SK-N-SH (cell line): ENCODE results near the gene ACSL6. TPM values are rescaled to one million over a fixed set of nuclear protein-coding genes. Genes with fewer than 3 reads are reported as not detected.

Experiments used
- CTCF ChIA-PET: fragments of 300-600, 350-600 bp; formaldehyde crosslinking; extraction: SDS; loops from one replicate; lab custom pipeline; 2021; lab: Yijun Ruan, JAX
- POLR2A ChIA-PET: fragments of 350-600 bp; sonication (Branson Sonifier 250); formaldehyde crosslinking; extraction: SDS; loops from one replicate; lab custom pipeline; 2020; ENCODE audit warnings: antibody characterized with exemption, inconsistent platforms; lab: Yijun Ruan, JAX
- DNase-seq: peaks from one replicate; pipeline ENCODE4 v3.0.0; 2012
- H2AFZ ChIP-seq: fragments of 200-600 bp; sonication (generic); 2 replicates; pipeline ENCODE4 v1.8.1; 2016; ENCODE audit warnings: antibody characterized with exemption, mild to moderate bottlenecking, low read depth
- H3F3A ChIP-seq: fragments of 200-600 bp; sonication (generic); replicated peaks from 2 replicates; pipeline ENCODE3; 2016; ENCODE audit warnings: antibody characterized with exemption, mild to moderate bottlenecking; ENCODE audit not compliant: insufficient read depth
- H3K27ac ChIP-seq, 2 experiments: fragments of 200-500 bp in 1 of 2; fragments of 200-600 bp in 1 of 2; sonication (Bioruptor generic) in 1 of 2; sonication (generic), shearing (Covaris generic) in 1 of 2; 2 replicates each; pipeline versions ENCODE4 v1.5.1 to v1.6.1; 2014 to 2016; ENCODE audit warnings: low read depth in 2 of 2, inconsistent platforms in 1 of 2, low read length in 1 of 2, mild to moderate bottlenecking in 1 of 2, mixed read lengths in 1 of 2
- H3K27me3 ChIP-seq: fragments of 200-600 bp; sonication (generic), shearing (Covaris generic); 2 replicates; pipeline ENCODE4 v1.6.1; 2016; ENCODE audit warnings: mixed run types; ENCODE audit not compliant: insufficient read depth
- H3K36me3 ChIP-seq, 2 experiments: fragments of 200-500 bp in 1 of 2; fragments of 200-600 bp in 1 of 2; sonication (Bioruptor generic) in 1 of 2; sonication (generic) in 1 of 2; replicated peaks in 1 of 2; 2 replicates each; pipeline versions ENCODE3 to v1.5.1; 2014 to 2016; ENCODE audit warnings: low read length in 1 of 2, mild to moderate bottlenecking in 1 of 2; ENCODE audit not compliant: insufficient read depth in 2 of 2, control insufficient read depth in 1 of 2
- H3K4me1 ChIP-seq, 2 experiments: fragments of 200-500 bp in 1 of 2; fragments of 200-600 bp in 1 of 2; sonication (Bioruptor generic) in 1 of 2; sonication (generic), shearing (Covaris generic) in 1 of 2; 2 replicates each; pipeline versions ENCODE4 v1.5.1 to v1.6.1; 2014 to 2016; ENCODE audit warnings: low read depth in 1 of 2, low read length in 1 of 2, mixed run types in 1 of 2; ENCODE audit not compliant: insufficient read depth in 2 of 2, control insufficient read depth in 1 of 2
- H3K4me2 ChIP-seq: fragments of 200-600 bp; sonication (generic), shearing (Covaris generic); 2 replicates; pipeline ENCODE4 v1.6.1; 2017; ENCODE audit warnings: mixed run types
- H3K4me3 ChIP-seq, 2 experiments: fragments of 200-500 bp in 1 of 2; fragments of 200-600 bp in 1 of 2; sonication (Bioruptor generic) in 1 of 2; sonication (generic), shearing (Covaris generic) in 1 of 2; 2 replicates each; pipeline versions ENCODE4 v1.5.1 to v1.8.1; 2014 to 2016; ENCODE audit warnings: low read depth in 2 of 2, inconsistent platforms in 1 of 2, low read length in 1 of 2, mild to moderate bottlenecking in 1 of 2, mixed read lengths in 1 of 2, moderate library complexity in 1 of 2
- H3K79me2 ChIP-seq: fragments of 200-600 bp; sonication (generic); 2 replicates; pipeline ENCODE4 v1.8.1; 2017; ENCODE audit warnings: mild to moderate bottlenecking; ENCODE audit not compliant: insufficient read depth
- H3K9ac ChIP-seq: fragments of 200-600 bp; sonication (generic); 2 replicates; pipeline ENCODE4 v1.6.1; 2017; ENCODE audit warnings: mixed run types
- H3K9me2 ChIP-seq: fragments of 200-600 bp; sonication (generic); 2 replicates; pipeline ENCODE4 v1.6.1; 2017; ENCODE audit warnings: mixed run types
- H3K9me3 ChIP-seq: fragments of 200-600 bp; sonication (generic); 2 replicates; pipeline ENCODE4 v1.6.1; 2017; ENCODE audit warnings: mixed run types, mild to moderate bottlenecking, moderate library complexity
- H4K20me1 ChIP-seq: fragments of 200-600 bp; sonication (generic); 2 replicates; pipeline ENCODE4 v1.6.1; 2017; ENCODE audit warnings: mild to moderate bottlenecking, mixed run types; ENCODE audit not compliant: insufficient read depth
- CHD2 ChIP-seq: fragments of 150-350 bp; IDR thresholded peaks from 2 replicates; pipeline ENCODE4 v1.6.1; 2018; ENCODE audit warnings: low read length; ENCODE audit not compliant: partially characterized antibody
- CTCF ChIP-seq: fragments of 200-600 bp; sonication (generic); IDR thresholded peaks from 2 replicates; pipeline ENCODE4 v1.6.1; 2017; ENCODE audit warnings: antibody characterized with exemption, mild to moderate bottlenecking, moderate library complexity
- ELF1 ChIP-seq: IDR thresholded peaks from 2 replicates; pipeline ENCODE4 v1.4.0; 2012
- FOSL2 ChIP-seq: IDR thresholded peaks from 2 replicates; pipeline ENCODE4 v1.4.0; 2012; ENCODE audit warnings: low read depth, mild to moderate bottlenecking, moderate library complexity, borderline replicate concordance
- FOXJ3 ChIP-seq: sonication (generic); formaldehyde crosslinking; IDR thresholded peaks from 2 replicates; pipeline ENCODE4 v1.5.1; 2020; ENCODE audit warnings: mild to moderate bottlenecking, missing genetic modification reagents
- FOXM1 ChIP-seq: IDR thresholded peaks from 2 replicates; pipeline ENCODE4 v1.4.0; 2012; ENCODE audit warnings: low read depth, mild to moderate bottlenecking
- GATA2 ChIP-seq: sonication (generic); formaldehyde crosslinking; IDR thresholded peaks from 2 replicates; pipeline ENCODE4 v1.5.0; 2020; ENCODE audit warnings: mild to moderate bottlenecking, missing genetic modification reagents
- IRF3 ChIP-seq: fragments of 150-350 bp; IDR thresholded peaks from 2 replicates; pipeline ENCODE4 v1.6.1; 2016; ENCODE audit warnings: mild to moderate bottlenecking, low read depth, low read length
- MAX ChIP-seq: IDR thresholded peaks from 2 replicates; pipeline ENCODE4 v1.4.0; 2012; ENCODE audit warnings: low read depth
- MEF2A ChIP-seq: IDR thresholded peaks from 2 replicates; pipeline ENCODE4 v1.4.0; 2012; ENCODE audit warnings: low read depth, borderline replicate concordance
- NFIC ChIP-seq: IDR thresholded peaks from 2 replicates; pipeline ENCODE4 v1.4.0; 2012; ENCODE audit warnings: borderline replicate concordance
- NRF1 ChIP-seq: IDR thresholded peaks from 2 replicates; pipeline ENCODE4 v1.6.1; 2012; ENCODE audit warnings: low read depth, mild to moderate bottlenecking, low read length
- PBX3 ChIP-seq: IDR thresholded peaks from 2 replicates; pipeline ENCODE4; 2012
- TCF12 ChIP-seq: IDR thresholded peaks from 2 replicates; pipeline ENCODE4 v1.4.0; 2012
- USF2 ChIP-seq: fragments of 150-350 bp; IDR thresholded peaks from 2 replicates; pipeline ENCODE4 v1.6.1; 2017; ENCODE audit warnings: antibody characterized with exemption, low read length, low read depth, borderline replicate concordance
- YY1 ChIP-seq: IDR thresholded peaks from 2 replicates; pipeline ENCODE4 v1.4.0; 2012; ENCODE audit warnings: low read depth, mild to moderate bottlenecking
- WGBS: methylation state at CpG from one replicate; pipeline ENCODE4 v1.1.6; 2017; ENCODE audit warnings: low lambda C conversion rate; 5-methylcytosine and 5-hydroxymethylcytosine counted together
- polyA plus RNA-seq, 3 experiments: library from polyadenylated mRNA; depleted of rRNA; stranded (reverse); fragments of >200 nt; gene quantifications; 2 replicates each; pipeline ENCODE4 v1.2.3, GENCODE V29; 2012

ACSL6 gene
- polyA plus RNA-seq, 1 of the 3 experiments (the other 2 are of a cell fraction) = 0.46 TPM

- no peaks in the 10 kb centered on the region for H3K36me3 ChIP-seq
- H4K20me1 ChIP-seq = no peaks in the 10 kb centered on the region
- H3K4me3 ChIP-seq = no peak overlapping the region
- no peak overlapping the region for H3K4me2 ChIP-seq
- POLR2A ChIA-PET = no interaction called here
- CTCF ChIA-PET = interaction anchor here (0.7 kb wide), 1 partner anchor 19 kb away, joined by 3 read pairs; no protein-coding TSS in a partner anchor
- WGBS = 60% methylated on average over 6 of the region's 13 CpGs
- no peaks in the 10 kb centered on the region for H3K4me1 ChIP-seq
- H2AFZ ChIP-seq = no peak overlapping the region
- H3F3A ChIP-seq = no peaks in the 10 kb centered on the region
- TF ChIP-seq FOSL2 (no peak), TCF12 (no peak), IRF3 (no peak), NFIC (no peak), NRF1 (no peak), FOXJ3 (CRISPR knock-in tag) (no peak), GATA2 (CRISPR knock-in tag) (no peak), MEF2A (no peak), FOXM1 (no peak), YY1 (no peak), ELF1 (no peak), PBX3 (no peak), CHD2 (no peak)
- TF ChIP-seq, all 33 proteins: peak for 0
- DNase-seq = no peak
- H3K27ac ChIP-seq = no peak overlapping the region
- H3K9me3 ChIP-seq = no peaks in the 10 kb centered on the region
- H3K9ac ChIP-seq = no peak overlapping the region
- H3K27me3 ChIP-seq = no peaks in the 10 kb centered on the region
- no peaks in the 10 kb centered on the region for H3K9me2 ChIP-seq
- H3K79me2 ChIP-seq = no peaks in the 10 kb centered on the region
Measured at GRCh38 chr5:131990716-131991115, 20.7 kb downstream of the ACSL6 start.

GRCh38 chr5:131988601-131989000, 22.9 kb downstream of the ACSL6 start:
- WGBS = 60% methylated on average over 5 of the region's 6 CpGs

More at GRCh38 chr5:131988601-131989000, 22.9 kb downstream of the ACSL6 start:
- no peaks in the 10 kb centered on the region for H3F3A ChIP-seq
- no peaks in the 10 kb centered on the region for H3K36me3 ChIP-seq
- H3K4me3 ChIP-seq = no peak overlapping the region
- no peaks in the 10 kb centered on the region for H4K20me1 ChIP-seq
- H2AFZ ChIP-seq = no peak overlapping the region
- ChIA-PET CTCF (no interaction called here), POLR2A (no interaction called here)
- no peak overlapping the region for H3K27ac ChIP-seq
- H3K79me2 ChIP-seq = no peaks in the 10 kb centered on the region
- no peak for DNase-seq
- no peak overlapping the region for H3K4me2 ChIP-seq
- H3K9ac ChIP-seq = no peak overlapping the region
- no peak for TF ChIP-seq FOXJ3 (CRISPR knock-in tag)
- TF ChIP-seq MAX = no peak
- no peak for TF ChIP-seq USF2
- TF ChIP-seq FOXM1 = no peak
- TF ChIP-seq CTCF = no peak
- no peaks in the 10 kb centered on the region for H3K9me3 ChIP-seq
- H3K27me3 ChIP-seq = no peaks in the 10 kb centered on the region
- peaks cover 0 to 1% of the 10 kb centered on the region in 2 experiments; a peak in 1 of 4 replicates for H3K4me1 ChIP-seq
- no peaks in the 10 kb centered on the region for H3K9me2 ChIP-seq
